NCI-H128 (cell line): ENCODE results near the gene OR4C5.
"Not testable (repeated sequence)": the region's sequence is repeated elsewhere in the genome, so short reads cannot be mapped to it uniquely, and the experiment has no call there.

Experiments
- DNase-seq: peaks from one replicate; lab custom pipeline; 2025; ENCODE audit not compliant: unreplicated experiment; lab: John Stamatoyannopoulos, UW

OR4C5 gene

GRCh38 chr11:48366365-48366764 is at the start of gene OR4C5:
Gene OR4C5, minus strand, starts transcription at chr11:48366465. Its CDS starts 0 bp downstream, at chr11:48366465.
- DNase-seq = no peak

- DNase-seq = no peak
Observed at GRCh38 chr11:48384670-48385069, 18.4 kb upstream of the OR4C5 start.

- not testable (repeated sequence) for DNase-seq
Observed at GRCh38 chr11:48384151-48384550, 17.9 kb upstream of the OR4C5 start.

- DNase-seq = not testable (repeated sequence)
Observed at GRCh38 chr11:48361289-48361688, 5.0 kb downstream of the OR4C5 start.

GRCh38 chr11:48354677-48355076 is 11.6 kb downstream of the OR4C5 start:
- DNase-seq = no peak

- no peak for DNase-seq
Observed at GRCh38 chr11:48354013-48354412, 12.3 kb downstream of the OR4C5 start.

GRCh38 chr11:48346286-48346685 is 20.0 kb downstream of the OR4C5 start:
- DNase-seq = not testable (repeated sequence)

- DNase-seq = not testable (repeated sequence)
Observed at GRCh38 chr11:48342505-48342904, 23.8 kb downstream of the OR4C5 start.

GRCh38 chr11:48341466-48341865 is 24.8 kb downstream of the OR4C5 start:
- no peak for DNase-seq

- not testable (repeated sequence) for DNase-seq
Observed at GRCh38 chr11:48324620-48325019, 41.6 kb downstream of the OR4C5 start, which contains the start of gene OR4C3. Gene OR4C3, plus strand, starts transcription at chr11:48324920. Its CDS starts 102 bp downstream, at chr11:48325022.

- DNase-seq = not testable (repeated sequence)
Observed at GRCh38 chr11:48319813-48320212, 46.5 kb downstream of the OR4C5 start.
